Activated T-helper 9 cell treated with anti-CD3 and anti-CD28 coated beads, Interleukin-2, amount 50 U/mL, for 16 hours (primary cell): Measurements from ENCODE around the gene MICA.
A peak's percentile ranks its signal among the peaks of the same experiment; 100 is the strongest.
"Not testable (repeated sequence)": the region's sequence is repeated elsewhere in the genome, so short reads cannot be mapped to it uniquely, and the experiment has no call there.

Source experiments
- DNase-seq: peaks from one replicate; pipeline ENCODE4 v3.0.0-alpha.2; 2020; ENCODE audit warnings: low read depth

MICA gene

GRCh38 chr6:31414148-31414770 is 10.9 kb downstream of the MICA start:
- not testable (repeated sequence) for DNase-seq

- DNase-seq: no peak
Measured at GRCh38 chr6:31414771-31415265, 11.4 kb downstream of the MICA start.

GRCh38 chr6:31416394-31417014 is 13.1 kb downstream of the MICA start:
- DNase-seq: no peak

- DNase-seq: no peak
Measured at GRCh38 chr6:31418251-31418650, 14.9 kb downstream of the MICA start.

GRCh38 chr6:31419842-31420241 is 16.4 kb downstream of the MICA start:
- DNase-seq: no peak

GRCh38 chr6:31420546-31420945 is 17.2 kb downstream of the MICA start:
- no peak for DNase-seq

GRCh38 chr6:31422587-31422986 is 19.2 kb downstream of the MICA start:
- DNase-seq: no peak

- no peak for DNase-seq
Measured at GRCh38 chr6:31423550-31423949, 20.2 kb downstream of the MICA start.

- no peak for DNase-seq
Measured at GRCh38 chr6:31426395-31427354, 23.3 kb downstream of the MICA start.

- no peak for DNase-seq
Measured at GRCh38 chr6:31430449-31430848, 27.1 kb downstream of the MICA start.

GRCh38 chr6:31435051-31435450 is 31.7 kb downstream of the MICA start:
- not testable (repeated sequence) for DNase-seq

GRCh38 chr6:31438222-31438621 is 34.8 kb downstream of the MICA start:
- DNase-seq: no peak

- no peak for DNase-seq
Measured at GRCh38 chr6:31438677-31439076, 35.3 kb downstream of the MICA start.

GRCh38 chr6:31441365-31442267 is 38.2 kb downstream of the MICA start:
- DNase-seq: peak; percentile 75

- no peak for DNase-seq
Measured at GRCh38 chr6:31446481-31446880, 43.1 kb downstream of the MICA start.

- DNase-seq: not testable (repeated sequence)
Measured at GRCh38 chr6:31446999-31447789, 43.8 kb downstream of the MICA start.

- no peak for DNase-seq
Measured at GRCh38 chr6:31450751-31451150, 47.4 kb downstream of the MICA start.

GRCh38 chr6:31452859-31453258 is 49.5 kb downstream of the MICA start:
- DNase-seq: no peak

- no peak for DNase-seq
Measured at GRCh38 chr6:31453259-31453658, 49.9 kb downstream of the MICA start.

- not testable (repeated sequence) for DNase-seq
Measured at GRCh38 chr6:31459864-31460263, 56.5 kb downstream of the MICA start.
